NCI-H1436 treated with DMSO at 0.1 percent for 48 hours (cell line): ENCODE results near the gene CHKA.

Source experiments
- DNase-seq: peaks from one replicate; lab custom pipeline; 2025; lab: John Stamatoyannopoulos, UW

The CHKA gene

DNA sequence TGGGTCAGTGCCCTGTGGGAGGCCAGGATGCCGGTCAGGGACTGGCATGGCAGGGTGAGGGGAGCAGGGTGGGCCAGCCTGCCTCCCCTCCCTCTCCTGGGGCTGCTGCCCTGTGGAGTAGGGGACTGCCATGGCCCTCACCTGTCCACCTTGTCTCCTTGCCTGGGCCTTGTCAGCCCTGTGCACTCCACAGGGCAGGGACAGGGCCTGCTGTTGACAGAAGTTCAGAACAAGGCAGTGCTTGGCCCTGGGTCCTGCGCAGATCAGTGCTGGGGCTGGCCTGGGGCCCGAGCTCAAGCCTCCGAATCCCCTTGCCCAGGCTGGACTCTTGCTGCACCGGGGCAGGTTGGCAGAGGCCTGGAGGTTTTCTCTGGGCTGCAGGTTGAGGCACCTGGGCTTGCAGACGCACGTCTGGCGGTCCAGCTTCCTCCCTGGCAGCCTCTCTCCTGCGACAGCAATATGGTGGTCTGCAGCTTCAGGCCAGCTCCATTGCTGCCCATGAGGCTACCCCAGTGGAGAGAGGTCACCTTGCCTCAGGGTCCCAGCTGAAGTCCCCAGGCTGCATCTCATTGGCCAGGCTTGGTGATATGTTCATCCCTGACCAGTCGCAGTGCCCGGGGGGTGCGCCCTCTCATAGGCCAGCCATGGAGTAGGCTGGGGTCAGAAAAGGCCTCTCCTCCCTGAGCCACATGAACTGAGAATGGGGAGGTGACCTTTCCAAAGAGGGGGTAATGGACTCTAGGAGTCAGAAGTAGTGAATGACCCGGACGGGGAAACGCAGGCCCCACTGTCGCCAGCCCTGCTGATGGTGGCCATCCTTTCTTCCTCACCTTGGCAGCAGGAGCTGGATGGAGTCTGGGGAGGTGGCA lies 21.5 kb upstream of the CHKA start:
- no peak for DNase-seq

DNA sequence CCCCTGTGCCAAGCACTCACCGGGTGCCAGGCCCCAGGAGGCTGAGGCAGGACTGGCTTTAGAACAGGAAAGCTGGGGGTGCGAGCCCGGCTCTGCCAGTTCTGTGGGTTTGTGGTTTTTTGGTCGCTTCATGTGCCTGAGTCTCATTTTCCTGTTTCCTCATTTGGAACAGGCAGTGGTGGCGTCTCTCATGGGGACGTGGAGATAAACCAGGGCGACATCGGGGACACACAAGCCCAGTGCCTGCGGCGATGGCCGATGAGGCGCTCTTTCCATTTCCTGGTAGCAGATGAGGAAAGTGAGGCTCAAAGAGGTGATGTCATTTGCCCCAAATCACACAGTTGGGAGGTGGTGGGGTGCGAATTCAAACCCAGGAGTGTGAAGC lies 20.8 kb upstream of the CHKA start:
- no peak for DNase-seq

DNA sequence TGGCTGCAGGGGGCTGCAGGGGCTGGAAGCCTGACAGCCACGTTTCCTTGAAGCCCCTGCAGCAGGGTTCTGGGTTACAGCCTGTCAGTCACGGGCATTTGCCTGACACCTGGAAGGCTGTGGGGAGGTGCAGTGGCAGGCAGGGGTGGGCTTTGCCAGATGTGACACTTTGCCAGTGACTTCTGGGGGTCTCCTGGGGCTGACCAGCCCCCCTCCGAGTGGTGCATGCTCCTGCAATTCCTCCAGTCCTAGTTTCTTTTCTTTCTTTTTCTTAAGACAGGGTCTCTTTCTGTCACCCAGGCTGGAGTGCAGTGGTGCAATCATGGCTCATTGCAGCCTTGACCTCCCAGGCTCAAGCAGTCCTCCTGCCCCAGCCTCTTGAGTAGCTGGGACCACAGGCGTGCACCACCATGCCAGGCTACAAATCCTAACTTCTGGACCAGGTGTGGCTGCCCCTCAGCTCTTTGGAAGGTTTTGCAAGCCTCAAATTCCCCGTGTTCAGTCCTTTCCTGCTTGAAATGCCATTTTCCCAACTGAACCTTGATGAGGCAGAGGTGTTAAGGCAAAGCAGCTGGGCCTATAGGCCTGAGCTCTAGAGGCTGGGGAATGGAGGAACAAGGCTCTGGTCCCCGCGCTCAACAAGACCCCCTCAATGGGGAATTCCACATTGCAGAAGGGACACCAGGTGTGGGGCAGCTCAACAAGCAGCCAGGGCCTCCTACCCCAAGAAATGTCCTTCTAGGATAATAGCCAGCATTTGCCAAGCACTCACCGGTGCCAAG lies 20.2 kb upstream of the CHKA start:
- DNase-seq = no peak

DNA sequence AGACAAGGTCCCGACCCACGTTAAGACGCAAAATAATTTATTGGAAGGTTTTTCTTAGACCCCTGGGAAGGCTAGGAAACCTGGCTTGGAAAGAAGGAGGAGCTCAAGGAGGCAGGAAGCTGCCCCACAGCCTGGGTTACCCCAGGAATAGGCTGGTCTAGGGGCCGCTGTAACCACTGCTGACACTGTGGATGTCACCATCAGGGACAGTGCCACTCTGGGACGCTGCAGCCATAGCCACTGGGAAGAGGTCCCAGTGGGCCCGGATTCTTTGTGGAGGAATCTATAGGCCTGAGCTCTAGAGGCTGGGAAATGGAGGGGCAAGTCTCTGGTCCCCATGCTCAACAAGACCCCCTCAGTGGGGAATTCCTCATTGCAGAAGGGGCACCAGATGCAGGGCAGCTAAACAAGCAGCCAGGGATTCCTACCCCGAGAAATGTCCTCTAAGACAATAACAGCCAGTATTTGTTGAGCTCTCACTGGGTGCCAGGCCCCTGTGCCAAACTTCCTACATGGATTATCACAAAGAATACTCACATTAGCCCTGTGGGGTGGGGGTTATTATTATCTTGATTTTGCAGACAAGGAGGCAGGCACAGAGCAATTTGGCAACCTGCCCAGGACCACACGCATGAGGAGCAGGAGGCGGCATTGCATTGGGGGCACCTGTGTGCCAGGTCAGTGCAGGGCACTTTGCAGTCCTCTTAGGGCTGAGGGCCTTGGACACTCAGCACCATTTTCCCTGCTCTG lies 19.5 kb upstream of the CHKA start:
- DNase-seq = no peak

DNA sequence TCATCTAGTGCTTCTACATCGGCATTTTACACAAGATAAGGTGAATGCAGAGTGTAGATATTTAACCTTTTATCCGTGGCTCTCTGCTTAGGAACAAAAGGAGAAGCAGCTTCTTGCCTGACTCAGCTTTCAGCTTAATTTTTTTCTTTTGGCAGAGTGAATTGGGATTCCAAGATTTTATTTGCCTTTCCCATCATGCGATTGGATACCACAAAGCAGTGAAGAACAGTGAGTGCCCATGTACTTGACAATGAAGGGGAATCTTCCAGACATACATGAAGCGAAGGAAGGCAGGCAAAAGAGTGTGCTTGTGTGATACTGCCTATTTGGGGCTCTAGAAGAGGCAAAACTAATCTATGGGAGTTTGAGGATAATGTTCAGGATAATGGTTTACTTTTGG lies 17.0 kb upstream of the CHKA start:
- no peak for DNase-seq

DNA sequence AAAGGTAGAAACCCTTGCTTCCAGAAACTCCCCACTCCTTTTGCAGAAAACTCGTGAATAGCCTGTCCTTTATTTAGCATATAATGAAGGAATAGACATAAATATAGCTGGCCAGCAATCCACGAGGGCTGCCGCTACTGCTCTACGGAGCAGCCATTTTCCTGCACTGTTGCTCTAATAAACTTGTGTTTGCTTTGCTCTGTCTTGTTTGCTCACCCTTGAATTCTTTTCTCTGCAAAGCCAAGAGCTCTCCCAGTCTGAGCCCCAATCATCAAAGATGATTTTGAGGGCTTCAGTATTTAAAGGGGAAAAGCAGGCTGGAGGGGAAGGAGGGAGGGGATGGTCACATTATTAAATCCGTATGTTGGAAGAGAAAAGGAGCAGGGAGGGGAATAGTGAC lies 16.6 kb upstream of the CHKA start:
- DNase-seq = no peak

DNA sequence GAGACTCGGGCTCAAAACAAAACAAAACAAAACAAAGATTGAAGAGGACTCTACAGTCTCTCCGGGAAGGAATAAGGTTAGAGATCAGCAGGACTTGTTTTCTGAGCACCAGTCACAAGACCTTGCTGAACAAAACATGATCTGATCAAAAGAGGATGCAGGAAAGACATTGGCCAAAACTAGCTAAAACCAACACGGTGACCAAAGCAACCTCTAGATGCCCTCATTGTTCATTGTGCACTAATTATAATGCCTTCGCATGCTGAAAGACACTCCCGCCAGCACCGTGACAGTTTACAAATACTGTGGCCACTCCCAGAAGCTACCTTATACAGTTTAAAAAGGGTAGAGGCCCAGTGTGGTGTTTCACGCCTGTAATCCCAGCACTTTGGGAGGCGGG lies 15.7 kb upstream of the CHKA start:
- DNase-seq = no peak

DNA sequence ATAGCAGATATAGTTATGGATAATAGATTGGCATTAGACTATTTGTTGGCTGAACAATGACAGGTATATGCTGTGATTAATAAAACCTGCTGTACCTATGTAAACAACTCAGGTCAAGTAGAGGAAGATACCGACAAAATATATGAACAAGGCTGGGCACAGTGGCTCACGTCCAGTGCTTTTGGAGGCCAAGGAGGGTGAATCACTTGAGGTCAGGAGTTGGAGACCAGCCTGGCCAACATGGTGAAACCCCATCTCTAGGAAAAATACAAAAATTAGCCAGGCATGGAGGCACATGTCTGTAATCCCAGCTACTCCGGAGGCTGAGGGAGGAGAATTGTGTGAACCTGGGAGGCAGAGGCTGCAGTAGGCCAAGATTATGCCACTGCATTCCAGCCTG lies 14.0 kb upstream of the CHKA start:
- DNase-seq = no peak

DNA sequence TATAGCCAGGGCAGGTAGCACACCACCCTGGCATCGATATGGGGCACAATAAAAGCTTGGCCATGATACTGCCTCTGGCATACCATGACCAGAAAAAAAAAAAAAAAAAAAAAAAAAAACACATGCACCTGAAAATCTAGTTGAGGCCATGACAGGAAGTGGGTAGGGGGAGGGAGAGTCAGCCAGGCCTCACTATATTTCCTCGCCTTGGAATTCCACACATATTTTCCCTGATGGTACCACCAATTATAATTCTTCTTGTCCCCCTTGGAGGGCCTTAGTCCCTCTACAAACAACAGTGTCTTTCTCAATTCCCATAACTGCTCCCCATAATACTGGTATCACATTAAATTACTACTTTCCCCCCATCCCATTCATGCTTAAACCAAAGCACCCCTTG lies 12.6 kb upstream of the CHKA start:
- no peak for DNase-seq

DNA sequence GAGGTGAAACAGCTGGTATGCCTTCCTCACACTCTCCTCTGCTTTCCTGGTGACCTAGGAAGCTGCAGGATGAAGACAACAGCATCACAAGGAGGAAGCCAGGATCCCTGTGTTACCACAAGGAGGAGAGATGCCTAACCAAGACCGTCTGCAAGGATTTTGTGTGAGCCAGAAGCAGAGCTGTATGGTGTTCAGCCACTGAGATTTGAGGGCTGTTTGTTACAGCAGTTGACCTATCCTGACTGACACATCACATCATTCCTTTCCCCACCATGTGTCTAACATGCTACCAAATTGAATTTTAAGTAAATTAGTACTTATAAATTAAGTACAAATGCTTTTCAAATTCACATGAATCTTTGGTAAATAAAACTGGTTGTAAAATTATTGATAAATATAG lies 8.9 kb upstream of the CHKA start:
- no peak for DNase-seq

DNA sequence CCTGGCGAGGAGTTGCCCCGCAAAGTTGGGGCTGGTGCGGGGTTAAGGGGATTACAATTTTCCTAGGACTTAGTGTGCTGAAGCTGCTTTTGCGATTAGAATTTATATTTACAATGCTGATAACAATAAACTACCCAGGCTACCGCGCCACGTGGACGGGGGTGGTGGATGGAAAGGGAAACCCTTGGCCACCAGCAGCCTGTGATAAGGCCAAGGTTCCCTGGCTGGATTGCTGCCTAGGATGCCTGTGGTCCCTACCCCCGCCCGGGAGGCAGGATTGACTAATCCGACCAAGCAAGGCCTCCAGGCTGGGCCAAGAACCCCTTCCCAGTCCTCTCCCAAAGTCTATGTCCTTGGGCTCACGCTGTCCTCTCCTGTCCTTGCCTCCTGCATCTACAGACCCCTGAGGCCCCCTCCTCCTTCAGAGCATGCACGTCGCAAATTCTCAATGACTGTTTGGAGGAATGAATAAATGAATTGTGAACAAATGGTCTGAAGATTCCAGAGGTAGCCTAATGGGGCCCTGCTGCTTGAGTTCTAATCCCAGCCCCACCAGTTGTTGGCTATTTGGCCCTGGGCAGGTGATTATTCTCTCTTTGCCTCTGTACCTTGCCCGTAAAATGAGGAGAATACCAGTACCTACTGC lies 7.6 kb upstream of the CHKA start:
- no peak for DNase-seq

DNA sequence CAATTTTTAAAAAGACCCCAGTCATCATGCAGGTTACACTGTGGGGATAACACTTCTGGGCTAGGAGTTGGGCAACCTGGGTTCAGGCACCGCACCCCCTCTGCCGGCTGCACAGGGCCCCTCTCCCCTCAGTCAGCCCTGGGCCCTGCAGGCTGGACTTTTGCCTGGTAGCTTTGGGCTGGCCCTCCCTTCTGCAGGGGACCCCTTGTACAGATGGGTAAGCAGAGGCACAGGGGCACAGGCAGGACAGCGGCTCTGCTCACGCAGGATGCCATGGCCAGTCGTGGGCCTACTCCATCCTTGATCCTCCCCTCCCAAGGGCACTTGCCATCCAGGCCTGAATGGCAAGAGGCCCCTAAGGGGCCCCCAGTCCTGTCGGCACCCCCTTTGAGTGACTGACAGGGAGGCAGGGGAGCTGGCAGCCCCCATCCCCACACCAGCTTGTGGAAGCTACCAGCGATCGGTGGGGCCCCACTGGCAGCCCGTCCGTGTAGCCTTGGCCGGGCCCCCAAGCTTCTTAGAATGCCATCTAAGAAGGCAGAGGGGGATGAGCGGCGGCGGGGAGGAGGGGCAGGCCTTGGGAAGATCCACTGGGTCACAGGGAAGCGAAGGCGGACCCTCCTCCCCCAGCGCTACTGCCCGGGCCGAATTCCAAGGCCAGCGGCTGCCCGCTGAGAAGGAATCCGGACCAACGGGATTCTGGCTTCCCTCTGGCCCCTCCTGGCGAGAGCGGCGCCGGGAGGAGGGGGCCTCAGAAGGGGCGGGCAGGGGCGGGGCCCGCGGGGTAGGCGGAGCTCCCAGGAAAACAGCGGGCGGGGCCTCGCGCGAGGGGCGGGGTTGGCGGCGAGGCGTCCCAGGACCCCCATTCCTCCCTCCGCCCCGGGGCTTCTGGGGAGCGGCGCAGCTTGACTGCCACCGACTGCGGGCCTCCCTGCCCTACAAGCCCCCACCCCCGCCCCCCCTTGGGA lies 6.8 kb upstream of the CHKA start:
- DNase-seq = no peak

DNA sequence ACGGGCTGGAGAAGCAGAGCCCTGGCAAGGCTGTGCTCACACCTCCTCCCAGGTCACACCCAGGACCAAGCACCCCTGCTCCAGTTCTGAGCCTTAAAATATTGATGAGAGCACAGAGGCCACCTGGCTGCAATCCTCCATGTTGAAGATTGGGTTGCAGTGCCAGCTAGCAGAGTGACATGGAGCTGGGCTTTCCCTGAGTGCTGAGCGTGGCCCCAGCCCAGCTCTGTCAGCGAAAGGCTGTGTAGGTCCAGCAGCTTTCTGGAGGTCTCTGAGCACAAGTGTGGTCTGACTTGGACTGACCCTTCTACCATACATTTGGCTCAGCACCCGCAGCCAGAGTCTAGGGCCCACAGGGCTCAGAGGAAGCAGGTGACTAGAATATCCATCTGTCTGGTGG lies 4.0 kb upstream of the CHKA start:
- no peak for DNase-seq

DNA sequence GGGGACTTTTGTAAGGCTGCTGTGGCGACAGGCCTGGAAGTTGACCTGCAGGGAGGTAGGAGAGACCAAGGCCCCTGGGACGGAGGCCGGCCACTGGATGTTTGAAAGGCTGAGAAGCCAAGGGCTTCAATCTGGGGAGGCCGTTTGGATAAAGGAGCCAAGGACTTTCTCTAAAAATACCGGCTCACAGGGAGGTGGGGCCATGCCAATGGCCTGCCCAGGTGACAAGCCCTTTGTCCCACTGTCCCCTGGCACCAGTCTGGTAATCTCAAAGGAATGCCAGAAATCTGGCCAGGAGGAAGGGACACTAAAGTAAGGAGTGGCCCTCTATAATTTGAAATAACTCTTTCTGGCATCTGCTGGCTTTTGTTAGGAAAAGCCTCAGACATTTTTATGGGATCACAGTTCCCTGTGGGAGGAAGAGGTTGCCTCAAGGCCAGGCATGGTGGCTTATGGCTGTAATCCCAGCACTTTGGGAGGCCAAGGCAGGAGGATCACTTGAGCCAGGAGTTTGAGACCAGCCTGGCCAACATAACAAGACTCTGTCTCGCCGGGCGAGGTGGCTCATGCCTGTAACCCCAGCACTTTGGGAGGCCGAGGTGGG lies 1.9 kb upstream of the CHKA start:
- no peak for DNase-seq

DNA sequence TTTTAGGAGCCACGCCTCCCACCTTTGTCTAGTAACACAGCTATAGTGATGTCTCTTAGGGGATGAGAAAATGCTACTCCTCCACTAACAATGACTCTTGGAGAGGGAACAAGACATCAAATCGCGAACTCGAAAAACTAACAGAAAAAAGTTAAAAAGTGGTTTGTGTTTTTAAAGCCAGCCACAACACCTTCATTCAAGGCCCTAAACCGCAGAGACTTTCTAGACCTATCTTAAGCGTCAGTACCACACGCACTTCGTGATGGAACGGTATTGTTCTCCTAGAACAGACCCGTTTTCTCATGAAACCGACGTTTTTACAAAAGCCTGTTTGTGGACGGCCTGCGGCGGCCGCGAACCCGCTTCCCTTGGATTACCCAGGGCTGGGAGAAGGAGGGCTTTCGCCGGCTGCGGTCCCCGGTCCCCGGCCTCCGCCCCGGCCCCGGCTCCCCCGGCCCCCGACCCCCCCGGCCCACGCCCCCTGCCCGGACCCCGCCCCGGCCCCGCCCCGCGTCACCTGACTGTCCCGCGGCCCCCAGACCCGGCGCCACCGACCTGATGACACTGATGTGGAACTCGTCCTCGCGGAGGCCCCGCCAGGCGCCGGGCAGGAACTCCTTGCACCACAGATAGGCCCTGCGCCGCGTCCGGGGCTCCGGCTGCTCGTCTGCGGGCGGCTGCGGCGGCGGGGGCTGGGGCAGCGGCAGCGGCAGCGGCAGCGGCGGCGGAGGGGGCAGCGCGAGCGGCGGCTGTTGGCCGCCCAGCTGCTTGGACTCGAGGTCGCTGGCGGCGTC lies 718 bp downstream of the CHKA start:
- no peak for DNase-seq

DNA sequence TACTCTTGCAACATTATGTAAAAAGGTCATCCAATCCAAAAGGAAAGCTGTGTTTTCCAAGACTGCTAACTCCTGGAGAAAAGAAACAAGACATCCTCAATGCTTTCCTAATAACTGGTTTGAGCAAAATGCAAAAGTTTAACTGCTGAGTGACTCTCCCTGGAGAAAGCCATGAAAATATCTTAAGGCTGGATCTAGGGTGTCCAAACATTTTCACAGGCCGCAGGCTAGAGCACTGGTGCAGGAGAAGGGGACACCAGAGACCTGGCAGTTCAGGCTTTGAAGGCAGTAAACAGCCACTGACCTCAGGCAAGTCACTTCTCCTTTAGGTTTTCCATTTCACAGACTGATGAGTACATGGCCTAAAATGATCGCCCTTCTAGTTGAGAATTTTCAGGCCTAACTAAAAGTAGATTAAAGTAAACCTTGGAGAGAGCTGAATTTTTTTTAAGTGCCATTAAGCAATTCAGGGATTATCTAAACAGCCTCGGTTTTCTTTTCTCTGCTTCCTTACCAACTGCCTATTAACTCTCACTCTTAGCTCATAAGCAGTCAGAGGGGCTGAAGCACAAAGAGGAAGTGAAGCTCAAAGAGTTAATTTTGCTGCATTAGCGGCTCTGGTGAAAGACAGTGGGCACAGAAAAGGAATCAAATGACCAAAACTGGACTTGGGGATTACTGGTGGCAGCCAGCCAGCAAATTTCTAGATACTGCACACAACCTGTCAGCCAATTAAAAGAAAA lies 2.3 kb downstream of the CHKA start:
- DNase-seq = no peak

DNA sequence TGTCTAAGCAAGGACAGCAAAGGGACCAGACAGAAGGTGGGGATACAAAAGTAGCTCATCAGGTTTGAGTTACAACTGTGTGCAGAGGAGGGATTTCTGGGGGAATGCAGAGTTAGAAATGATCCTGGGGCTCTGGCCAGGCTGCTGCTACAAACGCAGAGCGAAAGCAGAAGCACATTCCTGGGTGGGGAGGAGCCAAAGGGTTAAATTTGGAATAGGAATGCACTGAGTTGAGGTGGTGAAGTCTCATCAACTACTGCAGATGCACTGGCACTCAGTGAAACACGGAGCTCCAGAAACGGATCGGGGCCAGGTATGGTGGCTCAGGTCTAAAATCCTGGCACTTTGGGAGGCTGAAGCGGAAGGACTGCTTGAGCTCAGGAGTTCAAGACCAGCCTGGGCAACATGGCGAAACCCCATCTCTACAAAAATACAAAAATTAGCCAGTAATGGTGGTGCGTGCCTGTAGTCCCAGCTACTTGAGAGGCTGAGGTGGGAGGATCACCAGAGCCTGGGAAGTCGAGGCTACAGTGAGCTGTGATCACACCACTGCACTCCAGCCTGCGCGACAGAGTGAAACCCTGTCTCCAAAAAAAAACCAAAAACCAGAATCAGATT lies 3.2 kb downstream of the CHKA start:
- DNase-seq = no peak

DNA sequence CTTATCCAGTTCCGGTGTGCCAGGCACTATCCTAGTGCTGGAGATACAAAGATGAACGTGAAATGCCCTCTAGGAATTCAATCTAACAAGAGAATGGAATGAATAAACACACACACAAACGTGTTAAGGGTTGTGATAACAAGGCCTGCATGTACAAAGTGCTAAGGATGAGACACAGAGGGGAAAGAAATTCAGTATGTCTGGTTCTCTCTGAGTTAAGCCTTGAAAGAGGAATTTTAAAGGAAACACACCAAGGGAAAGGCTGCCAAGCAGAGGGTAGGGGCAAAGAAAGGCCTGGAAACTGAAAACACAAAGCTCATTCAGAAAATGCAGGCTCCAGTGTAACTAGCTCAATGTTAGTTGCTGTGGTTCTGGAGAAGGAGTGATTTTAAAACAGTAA lies 4.2 kb downstream of the CHKA start:
- DNase-seq = no peak

DNA sequence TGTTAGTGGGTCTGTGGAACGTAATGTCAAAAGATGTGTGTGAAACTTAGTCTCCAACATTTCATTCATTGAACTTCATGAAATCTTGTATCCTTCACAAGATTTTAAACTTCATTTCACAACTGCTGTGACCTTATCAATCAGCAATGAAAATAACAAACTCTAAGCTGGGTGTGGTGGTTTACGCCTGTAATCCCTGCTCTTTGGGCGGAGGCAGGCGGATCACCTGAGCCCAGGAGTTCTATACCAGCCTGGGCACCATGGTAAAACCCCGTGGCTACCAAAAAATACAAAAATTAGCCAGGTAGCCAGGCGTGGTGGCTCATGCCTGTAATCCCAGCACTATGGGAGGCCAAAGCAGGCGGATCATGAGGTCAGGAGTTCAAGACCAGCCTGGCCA lies 5.1 kb downstream of the CHKA start:
- no peak for DNase-seq
